HEK293 (cell line): ENCODE data around the gene SYNE1.

Experiments
- CTCF ChIA-PET: fragments of 350-600 bp; formaldehyde crosslinking; extraction: SDS; loops from one replicate; lab custom pipeline; 2021; ENCODE audit warnings: antibody characterized with exemption; lab: Yijun Ruan, JAX
- POLR2A ChIA-PET: fragments of 300-600 bp; formaldehyde crosslinking; extraction: SDS; loops from one replicate; lab custom pipeline; 2020; ENCODE audit warnings: antibody characterized with exemption, inconsistent platforms; lab: Yijun Ruan, JAX
- H3K27ac ChIP-seq: fragments of 200-500 bp; sonication (Bioruptor generic); 2 replicates; pipeline ENCODE4 v1.5.1; 2014; ENCODE audit warnings: low read depth, low read length, control low read depth, inconsistent platforms; ENCODE audit errors: extremely low read depth
- H3K36me3 ChIP-seq, 2 experiments: fragments of 200-500 bp in 1 of 2; sonication (Bioruptor generic) in 1 of 2; 1 replicate in 1 of 2; 2 replicates in 1 of 2; pipeline ENCODE4 v1.5.1; 2014 to 2017; ENCODE audit warnings: inconsistent platforms in 2 of 2, low read length in 2 of 2; ENCODE audit not compliant: control insufficient read depth in 2 of 2, insufficient read depth in 1 of 2
- H3K4me1 ChIP-seq: fragments of 200-500 bp; sonication (Bioruptor generic); 2 replicates; pipeline ENCODE4 v1.5.1; 2014; ENCODE audit warnings: mild to moderate bottlenecking, low read length, inconsistent platforms; ENCODE audit not compliant: control insufficient read depth, insufficient read depth
- H3K4me3 ChIP-seq: 2 replicates; pipeline ENCODE4 v1.5.1; 2011; ENCODE audit warnings: low read depth, mild to moderate bottlenecking, control low read depth, low read length, moderate library complexity
- H3K9me3 ChIP-seq: fragments of 200-500 bp; sonication (Bioruptor generic); 2 replicates; pipeline ENCODE4 v1.5.1; 2014; ENCODE audit warnings: low read depth, low read length, inconsistent platforms; ENCODE audit not compliant: control insufficient read depth, insufficient read depth
- EGR2 ChIP-seq: fragments of 450-650 bp; formaldehyde crosslinking; IDR thresholded peaks from 2 replicates; pipeline ENCODE4 v1.5.1; 2016; ENCODE audit warnings: low read depth, missing biosample characterization, missing genetic modification characterization
- GFI1B ChIP-seq: fragments of 450-650 bp; formaldehyde crosslinking; IDR thresholded peaks from 2 replicates; pipeline ENCODE4 v1.5.1; 2016; ENCODE audit warnings: missing biosample characterization, missing genetic modification characterization
- GLI4 ChIP-seq: fragments of 450-650 bp; formaldehyde crosslinking; IDR thresholded peaks from 2 replicates; pipeline ENCODE4 v1.5.1; 2016; ENCODE audit warnings: missing biosample characterization, missing genetic modification characterization
- ZBTB17 ChIP-seq: fragments of 450-650 bp; formaldehyde crosslinking; IDR thresholded peaks from 2 replicates; pipeline ENCODE4 v1.5.1; 2016; ENCODE audit warnings: missing biosample characterization, missing genetic modification characterization
- ZBTB7A ChIP-seq: fragments of 450-650 bp; formaldehyde crosslinking; IDR thresholded peaks from 2 replicates; pipeline ENCODE4 v1.5.1; 2016; ENCODE audit warnings: low read depth, missing biosample characterization, missing genetic modification characterization
- ZNF138 ChIP-seq: fragments of 450-650 bp; formaldehyde crosslinking; IDR thresholded peaks from 2 replicates; pipeline ENCODE4 v1.5.1; 2016; ENCODE audit warnings: missing biosample characterization, missing genetic modification characterization, borderline replicate concordance
- ZNF175 ChIP-seq: fragments of 450-650 bp; formaldehyde crosslinking; IDR thresholded peaks from 2 replicates; pipeline ENCODE4 v1.5.1; 2016; ENCODE audit warnings: missing biosample characterization, missing genetic modification characterization
- ZNF239 ChIP-seq: fragments of 450-650 bp; formaldehyde crosslinking; IDR thresholded peaks from 2 replicates; pipeline ENCODE4 v1.5.1; 2016; ENCODE audit warnings: missing biosample characterization, missing genetic modification characterization
- ZNF311 ChIP-seq: fragments of 450-650 bp; formaldehyde crosslinking; IDR thresholded peaks from 2 replicates; pipeline ENCODE4 v1.5.1; 2017; ENCODE audit warnings: missing biosample characterization, missing genetic modification characterization, borderline replicate concordance
- ZNF366 ChIP-seq: fragments of 450-650 bp; formaldehyde crosslinking; conservative IDR thresholded peaks from 2 replicates; pipeline ENCODE4 v1.5.1; 2016; ENCODE audit warnings: missing biosample characterization, missing genetic modification characterization
- ZNF404 ChIP-seq: fragments of 450-650 bp; formaldehyde crosslinking; IDR thresholded peaks from 2 replicates; pipeline ENCODE4 v1.5.1; 2017; ENCODE audit warnings: missing biosample characterization, missing genetic modification characterization
- ZNF423 ChIP-seq: fragments of 450-650 bp; formaldehyde crosslinking; IDR thresholded peaks from 2 replicates; pipeline ENCODE4 v1.5.1; 2016; ENCODE audit warnings: missing biosample characterization, missing genetic modification characterization
- ZNF510 ChIP-seq: fragments of 450-650 bp; formaldehyde crosslinking; IDR thresholded peaks from 2 replicates; pipeline ENCODE4 v1.5.1; 2018; ENCODE audit warnings: mild to moderate bottlenecking, missing genetic modification characterization, missing biosample characterization; ENCODE audit not compliant: insufficient replicate concordance
- ZNF530 ChIP-seq: fragments of 450-650 bp; formaldehyde crosslinking; IDR thresholded peaks from 2 replicates; pipeline ENCODE4 v1.5.1; 2016; ENCODE audit warnings: low read depth, missing biosample characterization, missing genetic modification characterization
- ZNF549 ChIP-seq: fragments of 450-650 bp; IDR thresholded peaks from 2 replicates; pipeline ENCODE4 v1.5.1; 2018; ENCODE audit warnings: missing biosample characterization, missing genetic modification characterization, mild to moderate bottlenecking, inconsistent platforms, moderate library complexity
- ZNF571 ChIP-seq: fragments of 450-650 bp; formaldehyde crosslinking; IDR thresholded peaks from 2 replicates; pipeline ENCODE4 v1.5.0; 2017; ENCODE audit warnings: missing biosample characterization, missing genetic modification characterization
- ZNF629 ChIP-seq: fragments of 450-650 bp; formaldehyde crosslinking; IDR thresholded peaks from 2 replicates; pipeline ENCODE4 v1.5.1; 2017; ENCODE audit warnings: missing biosample characterization, missing genetic modification characterization
- ZNF670 ChIP-seq: fragments of 450-650 bp; formaldehyde crosslinking; IDR thresholded peaks from 2 replicates; pipeline ENCODE4 v1.5.1; 2016; ENCODE audit warnings: missing biosample characterization, missing genetic modification characterization, low read depth
- ZNF707 ChIP-seq: fragments of 450-650 bp; formaldehyde crosslinking; IDR thresholded peaks from 2 replicates; pipeline ENCODE4 v1.5.1; 2016; ENCODE audit warnings: missing biosample characterization, missing genetic modification characterization
- ZNF76 ChIP-seq: fragments of 450-650 bp; formaldehyde crosslinking; IDR thresholded peaks from 2 replicates; pipeline ENCODE4; 2016; ENCODE audit warnings: low read depth, missing biosample characterization, missing genetic modification characterization, borderline replicate concordance
- ZNF791 ChIP-seq: fragments of 450-650 bp; formaldehyde crosslinking; IDR thresholded peaks from 2 replicates; pipeline ENCODE4 v1.5.1; 2016; ENCODE audit warnings: missing biosample characterization, missing genetic modification characterization
- ZNF792 ChIP-seq: fragments of 450-650 bp; formaldehyde crosslinking; IDR thresholded peaks from 2 replicates; pipeline ENCODE4 v1.5.1; 2016; ENCODE audit warnings: missing biosample characterization, missing genetic modification characterization
- TF ChIP-seq, protein P1 (sequence below): fragments of 450-650 bp; formaldehyde crosslinking; IDR thresholded peaks from 2 replicates; pipeline ENCODE4 v1.5.1; 2017; ENCODE audit warnings: missing biosample characterization, missing genetic modification characterization
- TF ChIP-seq, protein P2 (sequence below): fragments of 450-650 bp; formaldehyde crosslinking; IDR thresholded peaks from 2 replicates; pipeline ENCODE4; 2016; ENCODE audit warnings: missing biosample characterization, missing genetic modification characterization
- TF ChIP-seq, protein P3 (sequence below): fragments of 450-650 bp; formaldehyde crosslinking; IDR thresholded peaks from 2 replicates; pipeline ENCODE4 v1.5.1; 2016; ENCODE audit warnings: missing biosample characterization, missing genetic modification characterization
- TF ChIP-seq, protein P4 (sequence below): fragments of 450-650 bp; formaldehyde crosslinking; IDR thresholded peaks from 2 replicates; pipeline ENCODE4 v1.5.1; 2016; ENCODE audit warnings: missing biosample characterization, missing genetic modification characterization

SYNE1 gene

DNA sequence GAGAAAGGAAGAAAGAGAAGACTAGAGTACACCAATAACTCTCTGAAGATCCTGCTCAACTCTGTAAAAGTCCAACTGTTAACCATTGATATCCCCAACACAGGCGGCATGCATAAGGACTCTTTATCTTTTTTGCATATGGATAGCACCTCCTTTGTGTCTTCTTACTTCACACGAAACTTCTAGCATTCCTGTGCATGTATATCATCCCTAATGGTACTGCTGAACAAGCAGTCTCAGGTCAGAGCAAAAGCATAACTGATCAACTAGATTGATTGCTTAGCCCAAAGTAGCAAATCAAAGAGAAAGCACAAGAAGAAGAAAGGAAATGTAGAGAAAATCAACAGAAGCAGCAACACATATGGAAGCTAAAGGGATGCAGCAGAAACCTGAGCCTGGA, 234.4 kb downstream of the SYNE1 start:
- Histone ChIP-seq H3K4me3 (no peak overlapping the region), H3K27ac (no peak overlapping the region), H3K4me1 (no peaks in the 10 kb centered on the region), H3K36me3 (no peaks in the 10 kb centered on the region), H3K9me3 (no peaks in the 10 kb centered on the region)
- TF ChIP-seq ZNF791 = no peak
- no peak for TF ChIP-seq ZNF76 (tag by site-specific recombination)
- TF ChIP-seq ZNF670 = no peak
- no peak for TF ChIP-seq ZNF510 (tag by site-specific recombination)
- CTCF ChIA-PET = no interaction called here
- POLR2A ChIA-PET = no interaction called here

DNA sequence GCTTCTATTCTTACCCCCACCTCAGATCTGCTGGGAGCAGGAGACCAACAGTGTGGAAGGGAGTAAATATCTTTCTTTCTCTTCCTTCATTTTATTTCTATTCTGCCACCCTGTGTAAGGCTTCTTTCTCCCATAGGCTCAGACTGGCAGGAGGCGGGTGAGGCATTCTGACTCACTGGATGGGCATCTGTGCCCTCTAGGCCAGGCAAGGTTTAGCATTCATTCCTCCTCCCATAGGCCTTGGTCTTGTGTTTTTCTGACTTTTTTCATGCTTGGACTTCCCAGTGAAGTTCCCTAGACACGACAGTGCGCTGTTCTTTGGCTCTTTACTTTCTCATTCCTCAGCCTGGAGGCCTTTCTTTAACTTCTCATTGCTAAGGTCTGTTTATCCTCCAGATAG, 235.2 kb downstream of the SYNE1 start:
- ChIA-PET POLR2A (no interaction called here), CTCF (no interaction called here)
- H3K9me3 ChIP-seq = no peaks in the 10 kb centered on the region
- H3K4me1 ChIP-seq = no peaks in the 10 kb centered on the region
- no peak overlapping the region for H3K27ac ChIP-seq
- no peaks in the 10 kb centered on the region for H3K36me3 ChIP-seq
- no peak overlapping the region for H3K4me3 ChIP-seq
- TF ChIP-seq, protein P1, sequence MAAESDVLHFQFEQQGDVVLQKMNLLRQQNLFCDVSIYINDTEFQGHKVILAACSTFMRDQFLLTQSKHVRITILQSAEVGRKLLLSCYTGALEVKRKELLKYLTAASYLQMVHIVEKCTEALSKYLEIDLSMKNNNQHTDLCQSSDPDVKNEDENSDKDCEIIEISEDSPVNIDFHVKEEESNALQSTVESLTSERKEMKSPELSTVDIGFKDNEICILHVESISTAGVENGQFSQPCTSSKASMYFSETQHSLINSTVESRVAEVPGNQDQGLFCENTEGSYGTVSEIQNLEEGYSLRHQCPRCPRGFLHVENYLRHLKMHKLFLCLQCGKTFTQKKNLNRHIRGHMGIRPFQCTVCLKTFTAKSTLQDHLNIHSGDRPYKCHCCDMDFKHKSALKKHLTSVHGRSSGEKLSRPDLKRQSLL (tag by site-specific recombination) = no peak
- TF ChIP-seq ZNF423 (tag by site-specific recombination) (no peak), ZNF175 (tag by site-specific recombination) (no peak)
- TF ChIP-seq, all 188 proteins: peak for 0

DNA sequence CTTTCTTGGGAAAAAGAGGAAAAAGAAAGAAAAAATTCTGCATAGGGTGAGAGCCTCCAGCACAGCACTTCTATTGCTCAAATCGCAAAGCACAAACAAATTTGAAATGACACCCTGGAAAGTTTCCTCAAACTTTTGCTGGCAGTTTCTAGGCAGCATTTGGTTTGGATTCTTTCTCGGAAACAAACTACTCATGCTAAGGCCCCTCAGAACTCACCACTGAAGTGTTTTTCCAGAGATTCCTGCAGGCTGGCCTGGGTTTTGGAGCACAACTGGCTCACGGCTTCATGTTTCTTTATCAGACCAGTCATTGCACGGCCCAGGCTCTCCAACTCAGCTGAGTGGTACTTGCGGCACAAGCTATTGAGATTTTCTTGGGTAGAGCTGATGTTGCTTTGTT, 237.8 kb downstream of the SYNE1 start:
- ChIA-PET POLR2A (interaction anchor here (1.6 kb wide), 1 partner anchor 19 kb away, joined by 5 read pairs; no protein-coding TSS in a partner anchor), CTCF (interaction anchor here (0.5 to 0.6 kb wide), 2 partner anchors 31 to 1393 kb away, joined by 3 read pairs; no protein-coding TSS in a partner anchor)
- Histone ChIP-seq H3K4me3 (no peak overlapping the region), H3K27ac (no peak overlapping the region), H3K36me3 (no peaks in the 10 kb centered on the region), H3K9me3 (no peaks in the 10 kb centered on the region), H3K4me1 (no peaks in the 10 kb centered on the region)
- no peak for TF ChIP-seq ZNF571
- no peak for TF ChIP-seq ZNF530 (tag by site-specific recombination)
- TF ChIP-seq ZNF138 (tag by site-specific recombination) = no peak
- TF ChIP-seq, protein P2, sequence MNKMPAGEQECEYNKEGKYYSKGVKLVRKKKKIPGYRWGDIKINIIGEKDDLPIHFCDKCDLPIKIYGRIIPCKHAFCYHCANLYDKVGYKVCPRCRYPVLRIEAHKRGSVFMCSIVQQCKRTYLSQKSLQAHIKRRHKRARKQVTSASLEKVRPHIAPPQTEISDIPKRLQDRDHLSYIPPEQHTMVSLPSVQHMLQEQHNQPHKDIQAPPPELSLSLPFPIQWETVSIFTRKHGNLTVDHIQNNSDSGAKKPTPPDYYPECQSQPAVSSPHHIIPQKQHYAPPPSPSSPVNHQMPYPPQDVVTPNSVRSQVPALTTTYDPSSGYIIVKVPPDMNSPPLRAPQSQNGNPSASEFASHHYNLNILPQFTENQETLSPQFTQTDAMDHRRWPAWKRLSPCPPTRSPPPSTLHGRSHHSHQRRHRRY (tag by site-specific recombination) = no peak

DNA sequence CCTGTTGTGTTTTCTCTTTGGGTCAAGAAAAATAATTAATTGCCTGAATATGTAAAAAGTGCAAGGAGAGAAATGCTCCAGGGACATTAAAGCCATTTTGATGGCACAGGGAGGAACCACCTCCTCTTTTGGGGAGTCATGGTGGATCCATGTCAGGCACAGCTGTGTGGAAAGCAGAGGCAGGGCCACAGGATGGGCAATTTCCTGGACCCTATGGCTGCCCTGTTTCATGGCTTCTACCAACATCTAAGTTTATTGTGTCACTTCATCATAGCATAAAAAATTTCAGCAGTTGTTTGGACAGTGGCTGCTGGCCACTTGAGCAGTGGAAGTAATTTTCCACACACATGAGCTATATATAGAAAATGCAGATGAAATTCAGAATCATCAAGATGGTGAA, 238.2 kb downstream of the SYNE1 start:
- Histone ChIP-seq H3K9me3 (no peaks in the 10 kb centered on the region), H3K4me1 (no peaks in the 10 kb centered on the region), H3K4me3 (no peak overlapping the region), H3K27ac (no peak overlapping the region), H3K36me3 (no peaks in the 10 kb centered on the region)
- TF ChIP-seq ZNF707 (tag by site-specific recombination) = no peak
- no peak for TF ChIP-seq ZBTB7A (tag by site-specific recombination)
- no peak for TF ChIP-seq ZNF311
- no peak for TF ChIP-seq ZNF792 (tag by site-specific recombination)
- TF ChIP-seq, protein P3, sequence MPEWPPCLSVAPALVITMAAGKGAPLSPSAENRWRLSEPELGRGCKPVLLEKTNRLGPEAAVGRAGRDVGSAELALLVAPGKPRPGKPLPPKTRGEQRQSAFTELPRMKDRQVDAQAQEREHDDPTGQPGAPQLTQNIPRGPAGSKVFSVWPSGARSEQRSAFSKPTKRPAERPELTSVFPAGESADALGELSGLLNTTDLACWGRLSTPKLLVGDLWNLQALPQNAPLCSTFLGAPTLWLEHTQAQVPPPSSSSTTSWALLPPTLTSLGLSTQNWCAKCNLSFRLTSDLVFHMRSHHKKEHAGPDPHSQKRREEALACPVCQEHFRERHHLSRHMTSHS = no peak
- no peak for TF ChIP-seq ZBTB17
- TF ChIP-seq ZNF629 (tag by site-specific recombination) = no peak
- TF ChIP-seq ZNF549 (tag by site-specific recombination) = no peak
- no peak for TF ChIP-seq ZNF239 (tag by site-specific recombination)
- TF ChIP-seq EGR2 (tag by site-specific recombination) = no peak
- TF ChIP-seq ZNF404 (tag by site-specific recombination) = no peak
- no peak for TF ChIP-seq GLI4
- no peak for TF ChIP-seq ZNF366 (tag by site-specific recombination)
- no peak for TF ChIP-seq GFI1B (tag by site-specific recombination)
- TF ChIP-seq, protein P4, sequence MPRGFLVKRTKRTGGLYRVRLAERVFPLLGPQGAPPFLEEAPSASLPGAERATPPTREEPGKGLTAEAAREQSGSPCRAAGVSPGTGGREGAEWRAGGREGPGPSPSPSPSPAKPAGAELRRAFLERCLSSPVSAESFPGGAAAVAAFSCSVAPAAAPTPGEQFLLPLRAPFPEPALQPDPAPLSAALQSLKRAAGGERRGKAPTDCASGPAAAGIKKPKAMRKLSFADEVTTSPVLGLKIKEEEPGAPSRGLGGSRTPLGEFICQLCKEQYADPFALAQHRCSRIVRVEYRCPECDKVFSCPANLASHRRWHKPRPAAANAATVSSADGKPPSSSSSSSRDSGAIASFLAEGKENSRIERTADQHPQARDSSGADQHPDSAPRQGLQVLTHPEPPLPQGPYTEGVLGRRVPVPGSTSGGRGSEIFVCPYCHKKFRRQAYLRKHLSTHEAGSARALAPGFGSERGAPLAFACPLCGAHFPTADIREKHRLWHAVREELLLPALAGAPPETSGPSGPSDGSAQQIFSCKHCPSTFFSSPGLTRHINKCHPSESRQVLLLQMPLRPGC (tag by site-specific recombination) = no peak
- CTCF ChIA-PET = interaction anchor here (0.6 kb wide), 1 partner anchor 1392 kb away, joined by 3 read pairs; no protein-coding TSS in a partner anchor
- POLR2A ChIA-PET = interaction anchor here (1.6 kb wide), 1 partner anchor 19 kb away, joined by 5 read pairs; no protein-coding TSS in a partner anchor
